K562 (cell line): ENCODE data around the gene OR2F1. TPM values are rescaled to one million over a fixed set of nuclear protein-coding genes. Genes with fewer than 3 reads are reported as not detected.
A peak's percentile ranks its signal among the peaks of the same experiment; 100 is the strongest.

ENCODE experiments used
- ATAC-seq: fragments of 200-7000 bp; cut with Tn5 transposase; 3 replicates; pipeline ENCODE4 v1.9.1; 2020; ENCODE audit warnings: moderate library complexity
- BruUV-seq: library from RNA; stranded (reverse); fragments of 400-500 nt; replicated peaks from 2 replicates; lab custom pipeline; 2021; lab: Mats Ljungman, UMichigan
- CTCF ChIA-PET: fragments of 300-600 bp; formaldehyde crosslinking; extraction: SDS; loops from one replicate; lab custom pipeline; 2021; ENCODE audit warnings: low intra/inter-chr PET ratio; lab: Yijun Ruan, JAX
- POLR2A ChIA-PET: fragments of 300-600, 350-650 bp; sonication (Branson Sonifier 250); formaldehyde crosslinking; extraction: SDS; loops from one replicate; lab custom pipeline; 2021; ENCODE audit warnings: antibody characterized with exemption, inconsistent platforms; lab: Yijun Ruan, JAX
- DNase-seq, 4 experiments: peaks; one replicate each; pipeline versions ENCODE4 v3.0.0 to v3.0.0-alpha.2; 2011 to 2018; ENCODE audit warnings: low spot score in 3 of 4, mixed read lengths in 3 of 4; ENCODE audit errors: extremely low read depth in 1 of 4
- FAIRE-seq: peaks from 2 replicates; lab custom pipeline; 2011; peaks lifted over from hg19 to GRCh38; lab: Jason Lieb, UNC
- H2AFZ ChIP-seq: 2 replicates; pipeline ENCODE4 v1.6.0; 2011; ENCODE audit warnings: low read depth, low read length, control low read depth, inconsistent platforms
- H3K27ac ChIP-seq: fragments of 200-600 bp; 3 replicates; pipeline ENCODE4 v1.8.0; 2011; ENCODE audit warnings: low read depth, mild to moderate bottlenecking, control low read depth, inconsistent platforms, low read length, moderate library complexity, mixed read lengths; ENCODE audit errors: extremely low read depth
- H3K27me3 ChIP-seq, 2 experiments: fragments of 300-600 bp in 1 of 2; 2 replicates in 1 of 2; 3 replicates in 1 of 2; pipeline versions ENCODE4 v1.6.0 to v1.8.0; 2011; ENCODE audit warnings: inconsistent platforms in 2 of 2, low read length in 2 of 2, mild to moderate bottlenecking in 1 of 2, mixed read lengths in 1 of 2, moderate library complexity in 1 of 2; ENCODE audit not compliant: control insufficient read depth in 2 of 2, insufficient read depth in 2 of 2
- H3K36me3 ChIP-seq: fragments of 300-600 bp; 3 replicates; pipeline ENCODE4 v1.8.0; 2011; ENCODE audit warnings: mild to moderate bottlenecking, low read length, inconsistent platforms; ENCODE audit not compliant: control insufficient read depth, insufficient read depth
- H3K4me1 ChIP-seq, 2 experiments: fragments of 200-600 bp in 1 of 2; replicated peaks in 1 of 2; 2 replicates in 1 of 2; 3 replicates in 1 of 2; pipeline versions ENCODE4 v1.5.1 to v1.8.0; 2011; ENCODE audit warnings: inconsistent platforms in 2 of 2, low read length in 2 of 2, mild to moderate bottlenecking in 1 of 2, mixed read lengths in 1 of 2, moderate library complexity in 1 of 2; ENCODE audit not compliant: control insufficient read depth in 2 of 2, insufficient read depth in 2 of 2
- H3K4me2 ChIP-seq: 2 replicates; pipeline ENCODE4 v1.6.1; 2011; ENCODE audit warnings: low read length, control low read depth, inconsistent platforms, mixed read lengths; ENCODE audit not compliant: insufficient read depth
- H3K4me3 ChIP-seq: fragments of 200-600 bp; sonication (generic), shearing (Covaris generic); 2 replicates; pipeline ENCODE4 v1.5.1; 2016; ENCODE audit warnings: control low read depth, inconsistent platforms
- H3K79me2 ChIP-seq: fragments of 200-600 bp; 3 replicates; pipeline ENCODE4 v1.8.0; 2011; ENCODE audit warnings: low read length, inconsistent platforms; ENCODE audit not compliant: control insufficient read depth, insufficient read depth
- H3K9ac ChIP-seq, 2 experiments: 2 replicates each; pipeline versions ENCODE4 v1.6.0 to v1.6.1; 2011; ENCODE audit warnings: low read depth in 2 of 2, low read length in 2 of 2, control low read depth in 1 of 2, inconsistent platforms in 1 of 2, mild to moderate bottlenecking in 1 of 2, mixed read lengths in 1 of 2; ENCODE audit not compliant: insufficient read depth in 1 of 2
- H3K9me1 ChIP-seq: one replicate; pipeline ENCODE4 v1.6.0; 2011; ENCODE audit warnings: inconsistent platforms, mild to moderate bottlenecking, low read length, moderate library complexity; ENCODE audit not compliant: control insufficient read depth, insufficient read depth
- H3K9me3 ChIP-seq: replicated peaks from 2 replicates; pipeline ENCODE4 v1.5.1; 2011; ENCODE audit warnings: low read depth, low read length, inconsistent platforms; ENCODE audit not compliant: control insufficient read depth, insufficient read depth
- H4K20me1 ChIP-seq: replicated peaks from 2 replicates; pipeline ENCODE4 v1.6.1; 2011; ENCODE audit warnings: low read length, inconsistent platforms, mixed read lengths; ENCODE audit not compliant: control insufficient read depth, insufficient read depth
- CBX3 ChIP-seq, 2 experiments: IDR thresholded peaks; 1 replicate in 1 of 2; 2 replicates in 1 of 2; pipeline ENCODE4 v1.6.1; 2012; ENCODE audit warnings: inconsistent platforms in 2 of 2, low read length in 2 of 2, borderline replicate concordance in 1 of 2, control low read depth in 1 of 2
- CHD1 ChIP-seq: fragments of 200-600 bp; sonication (generic); IDR thresholded peaks from one replicate; pipeline ENCODE4 v1.6.1; 2012; ENCODE audit warnings: mild to moderate bottlenecking, moderate library complexity, low read length, inconsistent platforms
- ESRRA ChIP-seq: fragments of 450-650 bp; IDR thresholded peaks from 2 replicates; pipeline ENCODE4 v1.6.1; 2014; ENCODE audit warnings: low read depth, mild to moderate bottlenecking, moderate library complexity, borderline replicate concordance
- MBD1 ChIP-seq: fragments of 250-450 bp; sonication (Bioruptor Pico); IDR thresholded peaks from 2 replicates; pipeline ENCODE4 v1.8.0; 2022; ENCODE audit warnings: inconsistent platforms
- MNT ChIP-seq, 2 experiments: fragments of 450-650 bp; conservative IDR thresholded peaks; 2 replicates each; pipeline ENCODE4 v1.6.1; 2017; ENCODE audit warnings: mild to moderate bottlenecking in 2 of 2, moderate library complexity in 2 of 2
- ZNF140 ChIP-seq: fragments of 250-450 bp; sonication (Bioruptor Pico); IDR thresholded peaks from 2 replicates; pipeline ENCODE4 v1.8.0; 2021; ENCODE audit warnings: moderate library complexity, mild to moderate bottlenecking, inconsistent platforms
- ZNF232 ChIP-seq: sonication (generic); formaldehyde crosslinking; IDR thresholded peaks from 2 replicates; pipeline ENCODE4 v1.8.0; 2022; ENCODE audit warnings: mild to moderate bottlenecking, missing genetic modification reagents
- ZNF609 ChIP-seq: sonication (generic); formaldehyde crosslinking; IDR thresholded peaks from 2 replicates; pipeline ENCODE4 v1.8.1; 2023; ENCODE audit warnings: missing genetic modification reagents, mild to moderate bottlenecking, borderline replicate concordance
- ZSCAN29 ChIP-seq: fragments of 450-650 bp; IDR thresholded peaks from 2 replicates; pipeline ENCODE4 v1.6.1; 2017
- ZSCAN32 ChIP-seq: fragments of 450-650 bp; formaldehyde crosslinking; IDR thresholded peaks from 2 replicates; pipeline ENCODE4 v1.4.0; 2020; ENCODE audit warnings: mild to moderate bottlenecking, moderate library complexity
- WGBS: fragments of 100-300 bp; shearing (Covaris generic); methylation state at CpG from one replicate; pipeline ENCODE4 v1.1.6; 2016; ENCODE audit warnings: low coverage, mixed read lengths; ENCODE audit not compliant: insufficient coverage; ENCODE audit errors: missing lambda C conversion rate; 5-methylcytosine and 5-hydroxymethylcytosine counted together
- in situ Hi-C: fragments of 300-500 bp; cut with MboI; formaldehyde crosslinking; loops from 4 replicates; pipeline ENCODE4 v1.15.0; 2018; ENCODE audit warnings: inconsistent platforms, mixed read lengths
- intact Hi-C: fragments of 100-400 bp; cut with micrococcal nuclease; formaldehyde crosslinking; loops from 2 replicates; pipeline ENCODE4 v1.14.2; 2022
- polyA plus RNA-seq, 8 experiments: library from polyadenylated mRNA; depleted of rRNA in 4 of 8; stranded (reverse) in 5 of 8; unstranded in 3 of 8; fragments of >200 nt; fragmentation: Nextera tagmentation in 2 of 8; fragmentation: Illumina TruSeq in 1 of 8; extraction: Ambion mirVana in 2 of 8; extraction: Trizol in 1 of 8; gene quantifications; 2 replicates each; pipeline versions ENCODE4 v1.2.1 to v1.2.3, GENCODE V29; 2011 to 2014; ENCODE audit warnings: inconsistent platforms in 1 of 8, missing spikeins in 1 of 8
- total RNA-seq, 7 experiments: library from RNA; depleted of rRNA in 6 of 7; stranded (reverse); fragments of >200 nt in 6 of 7; fragmentation: Illumina TruSeq in 2 of 7; extraction: Trizol in 2 of 7; gene quantifications; 2 replicates each; pipeline versions ENCODE4 v1.2.1 to v1.2.3, GENCODE V29; 2011 to 2021; ENCODE audit warnings: low replicate concordance in 1 of 7
- TF ChIP-seq, protein P1 (sequence below): fragments of 250-450 bp; sonication (Bioruptor Pico); IDR thresholded peaks from 2 replicates; pipeline ENCODE4 v1.4.0; 2020; ENCODE audit warnings: mild to moderate bottlenecking, moderate library complexity

The OR2F1 gene
- total and polyA plus RNA-seq, 9 of the 15 experiments (the other 6 are each of a cell fraction or from before 2014, with no cell fraction given): not detected

GRCh38 chr7:143965280-143965679 is 10.6 kb downstream of the OR2F1 start:
- no peaks in the 10 kb centered on the region for H3K36me3 ChIP-seq
- no TSS peak for BruUV-seq
- ChIA-PET CTCF (no interaction called here), POLR2A (interaction anchor here (1.0 kb wide), 2 partner anchors 9 to 10 kb away, joined by 3 read pairs; no protein-coding TSS in a partner anchor)
- H3K27ac ChIP-seq: no peak overlapping the region
- H3K4me3 ChIP-seq: no peak overlapping the region
- WGBS: 0% methylated on average over 2 of the region's 2 CpGs
- H2AFZ ChIP-seq: peak overlapping the region; percentile 27; the same call in 1 of the 2 replicates
- no peak overlapping the region for H3K9ac ChIP-seq
- no peaks in the 10 kb centered on the region for H3K9me1 ChIP-seq
- DNase-seq (no peak), ATAC-seq (peak; percentile 65), FAIRE-seq (no peak)
- no peaks in the 10 kb centered on the region for H3K4me1 ChIP-seq
- H3K79me2 ChIP-seq: no peaks in the 10 kb centered on the region
- H3K4me2 ChIP-seq: no peak overlapping the region
- H3K9me3 ChIP-seq: no peaks in the 10 kb centered on the region
- H4K20me1 ChIP-seq: no peaks in the 10 kb centered on the region
- in situ Hi-C loops: no loop called here
- no peaks in the 10 kb centered on the region for H3K27me3 ChIP-seq
- intact Hi-C loops: no loop called here
- TF ChIP-seq ESRRA (no peak), MNT (conservative IDR thresholded peaks at IDR 0.05) (no peak), MBD1 (CRISPR knock-in tag) (no peak), ZNF140 (CRISPR knock-in tag) (no peak), ZSCAN29 (no peak), CHD1 (no peak), ZNF232 (CRISPR knock-in tag) (no peak), ZNF609 (CRISPR knock-in tag) (no peak), ZSCAN32 (no peak), CBX3 (IDR thresholded peaks at IDR 0.05; ENCODE audit: borderline replicate concordance in 1 of 2, low read length in 2 of 2) (no peak)
- TF ChIP-seq, protein P1, sequence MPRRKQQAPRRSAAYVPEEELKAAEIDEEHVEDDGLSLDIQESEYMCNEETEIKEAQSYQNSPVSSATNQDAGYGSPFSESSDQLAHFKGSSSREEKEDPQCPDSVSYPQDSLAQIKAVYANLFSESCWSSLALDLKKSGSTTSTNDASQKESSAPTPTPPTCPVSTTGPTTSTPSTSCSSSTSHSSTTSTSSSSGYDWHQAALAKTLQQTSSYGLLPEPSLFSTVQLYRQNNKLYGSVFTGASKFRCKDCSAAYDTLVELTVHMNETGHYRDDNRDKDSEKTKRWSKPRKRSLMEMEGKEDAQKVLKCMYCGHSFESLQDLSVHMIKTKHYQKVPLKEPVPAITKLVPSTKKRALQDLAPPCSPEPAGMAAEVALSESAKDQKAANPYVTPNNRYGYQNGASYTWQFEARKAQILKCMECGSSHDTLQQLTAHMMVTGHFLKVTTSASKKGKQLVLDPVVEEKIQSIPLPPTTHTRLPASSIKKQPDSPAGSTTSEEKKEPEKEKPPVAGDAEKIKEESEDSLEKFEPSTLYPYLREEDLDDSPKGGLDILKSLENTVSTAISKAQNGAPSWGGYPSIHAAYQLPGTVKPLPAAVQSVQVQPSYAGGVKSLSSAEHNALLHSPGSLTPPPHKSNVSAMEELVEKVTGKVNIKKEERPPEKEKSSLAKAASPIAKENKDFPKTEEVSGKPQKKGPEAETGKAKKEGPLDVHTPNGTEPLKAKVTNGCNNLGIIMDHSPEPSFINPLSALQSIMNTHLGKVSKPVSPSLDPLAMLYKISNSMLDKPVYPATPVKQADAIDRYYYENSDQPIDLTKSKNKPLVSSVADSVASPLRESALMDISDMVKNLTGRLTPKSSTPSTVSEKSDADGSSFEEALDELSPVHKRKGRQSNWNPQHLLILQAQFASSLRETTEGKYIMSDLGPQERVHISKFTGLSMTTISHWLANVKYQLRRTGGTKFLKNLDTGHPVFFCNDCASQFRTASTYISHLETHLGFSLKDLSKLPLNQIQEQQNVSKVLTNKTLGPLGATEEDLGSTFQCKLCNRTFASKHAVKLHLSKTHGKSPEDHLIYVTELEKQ: no peak
